Neural progenitor cell (in vitro differentiated cells): ENCODE results near the gene ZNF25.

Experiments
- EZH2 ChIP-seq: fragments of 200-600 bp; sonication (generic); IDR thresholded peaks from 2 replicates; pipeline ENCODE4 v1.6.1; 2017; ENCODE audit warnings: antibody characterized with exemption, mild to moderate bottlenecking, moderate library complexity
- EZH2phosphoT487 ChIP-seq: fragments of 200-600 bp; sonication (generic); IDR thresholded peaks from 2 replicates; pipeline ENCODE4 v1.6.1; 2017; ENCODE audit warnings: antibody characterized with exemption
- TF ChIP-seq, protein P1 (sequence below): fragments of 200-600 bp; sonication (generic); IDR thresholded peaks from 2 replicates; pipeline ENCODE4 v1.5.1; 2017; ENCODE audit warnings: antibody characterized with exemption, mild to moderate bottlenecking

DNA sequence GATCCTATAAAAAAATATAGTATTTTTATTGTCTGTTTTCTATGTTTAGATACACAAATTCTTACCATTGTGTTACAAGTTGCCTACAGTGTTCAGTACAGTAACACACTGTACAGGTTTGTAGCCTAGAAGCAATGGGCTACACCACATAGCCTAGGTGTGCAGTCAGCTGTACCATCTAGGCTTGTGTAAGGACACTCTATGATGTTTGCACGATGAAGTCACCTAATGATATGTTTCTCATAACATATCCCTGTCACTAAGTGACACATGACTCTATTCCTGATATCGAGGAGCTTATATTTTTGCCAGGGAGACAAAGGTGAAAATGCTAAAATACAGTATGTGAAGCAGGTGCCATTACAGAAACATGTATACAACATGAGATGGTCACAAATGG is 18.6 kb downstream of the ZNF25 start:
- TF ChIP-seq, protein P1, sequence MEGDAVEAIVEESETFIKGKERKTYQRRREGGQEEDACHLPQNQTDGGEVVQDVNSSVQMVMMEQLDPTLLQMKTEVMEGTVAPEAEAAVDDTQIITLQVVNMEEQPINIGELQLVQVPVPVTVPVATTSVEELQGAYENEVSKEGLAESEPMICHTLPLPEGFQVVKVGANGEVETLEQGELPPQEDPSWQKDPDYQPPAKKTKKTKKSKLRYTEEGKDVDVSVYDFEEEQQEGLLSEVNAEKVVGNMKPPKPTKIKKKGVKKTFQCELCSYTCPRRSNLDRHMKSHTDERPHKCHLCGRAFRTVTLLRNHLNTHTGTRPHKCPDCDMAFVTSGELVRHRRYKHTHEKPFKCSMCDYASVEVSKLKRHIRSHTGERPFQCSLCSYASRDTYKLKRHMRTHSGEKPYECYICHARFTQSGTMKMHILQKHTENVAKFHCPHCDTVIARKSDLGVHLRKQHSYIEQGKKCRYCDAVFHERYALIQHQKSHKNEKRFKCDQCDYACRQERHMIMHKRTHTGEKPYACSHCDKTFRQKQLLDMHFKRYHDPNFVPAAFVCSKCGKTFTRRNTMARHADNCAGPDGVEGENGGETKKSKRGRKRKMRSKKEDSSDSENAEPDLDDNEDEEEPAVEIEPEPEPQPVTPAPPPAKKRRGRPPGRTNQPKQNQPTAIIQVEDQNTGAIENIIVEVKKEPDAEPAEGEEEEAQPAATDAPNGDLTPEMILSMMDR = no peak
- TF ChIP-seq EZH2 = no peak
- TF ChIP-seq EZH2phosphoT487 = no peak
